Measurements from ENCODE around the gene YTHDC2.

The YTHDC2 gene

DNA sequence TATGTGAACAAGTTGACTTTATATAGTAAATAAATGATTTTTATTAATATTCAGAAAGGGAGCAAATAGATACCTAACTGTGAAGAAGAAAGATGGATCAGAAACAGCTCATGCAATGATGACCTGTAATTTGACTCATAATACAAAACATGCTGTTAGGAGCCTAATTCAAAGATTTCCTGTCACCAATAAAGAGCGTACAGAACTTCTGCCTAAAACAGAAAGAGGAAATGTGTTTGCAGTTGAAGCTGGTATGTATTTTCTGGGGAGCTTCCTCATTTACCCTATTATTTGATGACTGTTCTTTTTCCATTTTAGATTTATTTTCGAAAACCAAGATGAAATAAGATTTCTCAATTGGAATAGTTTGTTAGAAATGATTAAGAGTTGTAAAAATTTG is 11.4 kb downstream of the YTHDC2 start:
- no peaks in the 10 kb centered on the region for H3K9me3 ChIP-seq (ENCODE audit: low read depth, low read length)
- peaks cover 42% of the 10 kb centered on the region for H3K36me3 ChIP-seq (ENCODE audit: insufficient read depth, low read length)
- DNase-seq (ENCODE audit: low read depth, low spot score): no peak
- TF ChIP-seq FOXP2 (optimal IDR thresholded peaks at IDR 0.05; ENCODE audit: control extremely low read depth, extremely low read length, insufficient read depth): no peak
- no peak for TF ChIP-seq EZH2 (IDR thresholded peaks at IDR 0.05)
- no peak for TF ChIP-seq POLR2AphosphoS5 (IDR thresholded peaks at IDR 0.05; ENCODE audit: borderline replicate concordance, low read depth, low read length)
- H3K4me3 ChIP-seq: no peak overlapping the region
- no peak overlapping the region for H3K9ac ChIP-seq (ENCODE audit: insufficient read length)
- H3K27ac ChIP-seq: no peak overlapping the region

DNA sequence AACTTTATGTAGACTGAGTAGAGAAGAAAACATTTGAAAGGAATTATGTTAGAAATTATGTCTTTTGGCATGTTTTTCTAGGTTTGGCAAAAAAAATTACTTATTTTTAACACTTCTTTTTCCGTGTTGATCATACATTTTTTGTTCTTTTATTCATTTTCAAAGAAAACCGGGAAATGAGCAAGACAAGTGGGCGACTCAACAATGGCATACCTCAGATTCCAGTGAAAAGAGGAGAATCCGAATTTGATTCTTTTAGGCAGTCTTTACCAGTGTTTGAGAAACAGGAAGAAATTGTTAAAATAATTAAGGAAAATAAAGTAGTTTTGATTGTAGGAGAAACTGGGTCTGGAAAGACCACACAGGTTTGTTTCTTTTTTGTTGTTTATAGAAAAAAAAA is 12.9 kb downstream of the YTHDC2 start:
- no peak for DNase-seq (ENCODE audit: low read depth, low spot score)
- Histone ChIP-seq H3K9ac (ENCODE audit: insufficient read length) (no peak overlapping the region), H3K36me3 (ENCODE audit: insufficient read depth, low read length) (peaks cover 43% of the 10 kb centered on the region), H3K4me3 (no peak overlapping the region), H3K9me3 (ENCODE audit: low read depth, low read length) (no peaks in the 10 kb centered on the region), H3K27ac (no peak overlapping the region)
- TF ChIP-seq EZH2 (IDR thresholded peaks at IDR 0.05) (no peak), POLR2AphosphoS5 (IDR thresholded peaks at IDR 0.05; ENCODE audit: borderline replicate concordance, low read depth, low read length) (no peak), FOXP2 (optimal IDR thresholded peaks at IDR 0.05; ENCODE audit: control extremely low read depth, extremely low read length, insufficient read depth) (no peak)

- DNase-seq (ENCODE audit: low read depth, low spot score): no peak
- no peak overlapping the region for H3K27ac ChIP-seq
- no peak for TF ChIP-seq FOXP2 (optimal IDR thresholded peaks at IDR 0.05; ENCODE audit: control extremely low read depth, extremely low read length, insufficient read depth)
- no peak for TF ChIP-seq POLR2AphosphoS5 (IDR thresholded peaks at IDR 0.05; ENCODE audit: borderline replicate concordance, low read depth, low read length)
- no peak for TF ChIP-seq EZH2 (IDR thresholded peaks at IDR 0.05)
- no peak overlapping the region for H3K4me3 ChIP-seq
- no peak overlapping the region for H3K9ac ChIP-seq (ENCODE audit: insufficient read length)
- no peaks in the 10 kb centered on the region for H3K9me3 ChIP-seq (ENCODE audit: low read depth, low read length)
- peaks cover 55% of the 10 kb centered on the region for H3K36me3 ChIP-seq (ENCODE audit: insufficient read depth, low read length)
These were observed 14.3 kb downstream of the YTHDC2 start for GRCh38 chr5:113527746-113528145.

GRCh38 chr5:113531481-113532159 is 18.1 kb downstream of the YTHDC2 start:
- no peak for DNase-seq (ENCODE audit: low read depth, low spot score)
- Histone ChIP-seq H3K4me3 (no peak overlapping the region), H3K9me3 (ENCODE audit: low read depth, low read length) (no peaks in the 10 kb centered on the region), H3K9ac (ENCODE audit: insufficient read length) (no peak overlapping the region), H3K36me3 (ENCODE audit: insufficient read depth, low read length) (peaks cover 76% of the 10 kb centered on the region), H3K27ac (no peak overlapping the region)
- TF ChIP-seq EZH2 (IDR thresholded peaks at IDR 0.05) (no peak), FOXP2 (optimal IDR thresholded peaks at IDR 0.05; ENCODE audit: control extremely low read depth, extremely low read length, insufficient read depth) (no peak), POLR2AphosphoS5 (IDR thresholded peaks at IDR 0.05; ENCODE audit: borderline replicate concordance, low read depth, low read length) (no peak)

DNA sequence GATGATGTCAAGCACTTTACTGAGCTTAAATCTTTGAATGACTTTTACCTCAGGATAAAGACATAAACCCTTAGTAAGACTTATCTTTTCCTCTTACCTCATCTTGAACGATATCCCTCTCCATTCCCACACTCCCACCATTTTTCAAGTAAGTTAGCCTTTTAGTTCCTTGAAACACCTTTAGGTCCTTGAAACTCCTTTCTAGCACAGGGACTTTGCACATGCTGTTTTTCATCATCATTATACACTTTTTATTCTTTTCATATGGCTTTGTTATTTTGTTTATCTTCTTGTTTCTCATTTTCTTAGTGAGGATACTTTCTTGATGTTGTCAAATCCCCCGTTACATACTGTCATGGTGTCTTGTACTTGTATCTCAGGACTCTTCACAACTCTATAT is 24.8 kb downstream of the YTHDC2 start:
- no peak overlapping the region for H3K9ac ChIP-seq (ENCODE audit: insufficient read length)
- no peak overlapping the region for H3K4me3 ChIP-seq
- H3K27ac ChIP-seq: no peak overlapping the region
- no peak for DNase-seq (ENCODE audit: low read depth, low spot score)
- TF ChIP-seq POLR2AphosphoS5 (IDR thresholded peaks at IDR 0.05; ENCODE audit: borderline replicate concordance, low read depth, low read length): no peak
- TF ChIP-seq EZH2 (IDR thresholded peaks at IDR 0.05): no peak
- no peak for TF ChIP-seq FOXP2 (optimal IDR thresholded peaks at IDR 0.05; ENCODE audit: control extremely low read depth, extremely low read length, insufficient read depth)
- H3K36me3 ChIP-seq (ENCODE audit: insufficient read depth, low read length): peaks cover 56% of the 10 kb centered on the region
- no peaks in the 10 kb centered on the region for H3K9me3 ChIP-seq (ENCODE audit: low read depth, low read length)

DNA sequence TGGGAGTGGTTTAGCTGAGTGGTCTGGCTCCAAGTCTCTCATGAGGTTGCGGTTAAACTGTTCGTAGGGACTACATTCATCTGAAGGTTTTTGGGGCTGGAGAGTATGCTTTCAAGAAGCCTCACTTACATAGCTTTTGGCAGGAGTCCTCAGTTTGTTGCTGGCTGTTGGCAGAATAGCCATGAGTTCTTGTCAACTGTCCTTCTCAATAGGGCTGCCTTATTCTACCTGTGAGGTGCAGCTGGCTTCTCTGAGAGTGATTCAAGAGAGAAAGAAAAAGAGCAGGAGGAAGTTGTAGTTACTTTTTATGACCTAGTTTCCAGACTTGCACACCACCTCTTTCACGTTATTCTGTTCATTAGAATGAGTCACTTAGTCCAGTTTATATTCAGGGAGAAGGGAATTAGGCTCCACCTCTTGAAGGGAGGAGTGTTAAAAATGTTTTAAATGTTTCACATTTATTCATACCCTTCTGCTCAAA is 33.2 kb downstream of the YTHDC2 start:
- no peak for DNase-seq (ENCODE audit: low read depth, low spot score)
- no peak overlapping the region for H3K4me3 ChIP-seq
- H3K27ac ChIP-seq: no peak overlapping the region
- TF ChIP-seq POLR2AphosphoS5 (IDR thresholded peaks at IDR 0.05; ENCODE audit: borderline replicate concordance, low read depth, low read length) (no peak), EZH2 (IDR thresholded peaks at IDR 0.05) (no peak)
- H3K36me3 ChIP-seq (ENCODE audit: insufficient read depth, low read length): peaks cover 65% of the 10 kb centered on the region
- no peak overlapping the region for H3K9ac ChIP-seq (ENCODE audit: insufficient read length)
- no peaks in the 10 kb centered on the region for H3K9me3 ChIP-seq (ENCODE audit: low read depth, low read length)

- Histone ChIP-seq H3K4me3 (no peak overlapping the region), H3K27ac (no peak overlapping the region), H3K9me3 (ENCODE audit: low read depth, low read length) (no peaks in the 10 kb centered on the region), H3K36me3 (ENCODE audit: insufficient read depth, low read length) (peaks cover 71% of the 10 kb centered on the region), H3K9ac (ENCODE audit: insufficient read length) (no peak overlapping the region)
- DNase-seq (ENCODE audit: low read depth, low spot score): no peak
- no peak for TF ChIP-seq EZH2 (IDR thresholded peaks at IDR 0.05)
- no peak for TF ChIP-seq FOXP2 (optimal IDR thresholded peaks at IDR 0.05; ENCODE audit: control extremely low read depth, extremely low read length, insufficient read depth)
- no peak for TF ChIP-seq POLR2AphosphoS5 (IDR thresholded peaks at IDR 0.05; ENCODE audit: borderline replicate concordance, low read depth, low read length)
These were observed 34.9 kb downstream of the YTHDC2 start for GRCh38 chr5:113548396-113548795.

DNA sequence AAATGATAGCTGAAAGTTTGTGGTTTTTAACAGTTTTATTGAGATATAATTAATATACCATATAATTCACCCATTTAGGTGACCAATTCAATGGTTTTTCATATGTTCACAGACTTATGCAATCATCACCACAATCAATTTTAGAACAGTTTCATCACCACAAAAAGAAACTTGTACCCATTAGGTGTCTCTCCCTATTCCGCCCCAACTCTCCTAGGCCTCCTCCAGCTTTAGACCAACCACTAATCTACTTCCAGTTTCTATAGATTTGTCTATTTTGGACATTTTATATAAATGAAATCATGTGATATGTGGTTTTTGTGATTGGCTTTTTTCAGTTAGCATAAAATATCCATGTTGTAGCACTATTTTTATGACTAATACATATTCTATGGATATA is 38.6 kb downstream of the YTHDC2 start:
- TF ChIP-seq FOXP2 (optimal IDR thresholded peaks at IDR 0.05; ENCODE audit: control extremely low read depth, extremely low read length, insufficient read depth): no peak
- TF ChIP-seq POLR2AphosphoS5 (IDR thresholded peaks at IDR 0.05; ENCODE audit: borderline replicate concordance, low read depth, low read length): no peak
- TF ChIP-seq EZH2 (IDR thresholded peaks at IDR 0.05): no peak
- H3K9me3 ChIP-seq (ENCODE audit: low read depth, low read length): no peaks in the 10 kb centered on the region
- H3K4me3 ChIP-seq: no peak overlapping the region
- no peak overlapping the region for H3K27ac ChIP-seq
- H3K9ac ChIP-seq (ENCODE audit: insufficient read length): no peak overlapping the region
- DNase-seq (ENCODE audit: low read depth, low spot score): no peak
- H3K36me3 ChIP-seq (ENCODE audit: insufficient read depth, low read length): peaks cover 75% of the 10 kb centered on the region

- Histone ChIP-seq H3K9me3 (ENCODE audit: low read depth, low read length) (no peaks in the 10 kb centered on the region), H3K9ac (ENCODE audit: insufficient read length) (no peak overlapping the region), H3K36me3 (ENCODE audit: insufficient read depth, low read length) (peaks cover 76% of the 10 kb centered on the region), H3K27ac (no peak overlapping the region), H3K4me3 (no peak overlapping the region)
- no peak for DNase-seq (ENCODE audit: low read depth, low spot score)
- TF ChIP-seq POLR2AphosphoS5 (IDR thresholded peaks at IDR 0.05; ENCODE audit: borderline replicate concordance, low read depth, low read length) (no peak), EZH2 (IDR thresholded peaks at IDR 0.05) (no peak), FOXP2 (optimal IDR thresholded peaks at IDR 0.05; ENCODE audit: control extremely low read depth, extremely low read length, insufficient read depth) (no peak)
These were observed 39.1 kb downstream of the YTHDC2 start for GRCh38 chr5:113552620-113553019.
